Activated CD4-positive, alpha-beta T cell treated with anti-CD3 and anti-CD28 coated beads, Interleukin-2, amount 50 U/mL, for 48 hours (primary cell): ENCODE data around the gene UNC5A.

Experiments
- DNase-seq, 2 experiments: peaks; one replicate each; pipeline ENCODE4 v3.0.0-alpha.2; 2020

The UNC5A gene

GRCh38 chr5:176901260-176902101 lies 91.1 kb downstream of the UNC5A start:
- DNase-seq: peak in 1 of 2 experiments; percentile 29

GRCh38 chr5:176902102-176902814 lies 91.9 kb downstream of the UNC5A start:
- DNase-seq: no peak

DNA sequence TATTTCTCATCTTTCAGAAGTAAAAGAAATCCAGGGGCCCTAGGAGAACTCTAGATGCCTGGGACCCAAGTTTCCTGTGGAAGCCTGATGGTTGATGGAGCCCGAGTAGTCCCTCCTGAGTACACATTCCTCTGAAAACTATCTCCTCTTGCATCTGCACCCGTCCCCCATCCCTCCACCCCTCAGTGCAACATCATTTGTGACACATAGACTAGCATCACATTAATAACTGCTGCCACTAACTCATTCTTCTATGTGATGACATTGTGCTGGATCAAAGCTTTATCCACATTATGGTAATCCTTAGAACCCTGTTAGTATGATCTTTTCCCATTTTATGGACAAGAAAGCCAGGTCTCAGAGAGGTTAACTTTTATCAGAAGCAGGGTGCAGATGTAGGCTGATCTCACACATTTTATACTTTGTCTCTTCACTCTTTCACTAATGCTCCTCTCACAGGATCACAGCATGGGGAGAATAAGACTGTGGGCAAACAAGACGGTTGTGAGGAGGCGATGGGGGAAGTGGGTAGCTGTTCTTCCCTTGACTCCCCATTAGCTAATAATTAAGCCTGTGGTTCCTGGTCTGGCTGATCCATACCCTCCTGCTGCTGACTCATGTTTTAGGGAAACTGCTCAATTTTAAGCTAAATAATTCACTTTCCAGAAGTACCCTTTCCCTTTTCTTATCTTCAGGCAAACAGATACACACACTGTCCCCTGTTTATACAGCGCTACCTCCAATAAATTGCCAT lies 92.7 kb downstream of the UNC5A start:
- no peak for DNase-seq

GRCh38 chr5:176904276-176904675 lies 93.9 kb downstream of the UNC5A start:
- DNase-seq: no peak

DNA sequence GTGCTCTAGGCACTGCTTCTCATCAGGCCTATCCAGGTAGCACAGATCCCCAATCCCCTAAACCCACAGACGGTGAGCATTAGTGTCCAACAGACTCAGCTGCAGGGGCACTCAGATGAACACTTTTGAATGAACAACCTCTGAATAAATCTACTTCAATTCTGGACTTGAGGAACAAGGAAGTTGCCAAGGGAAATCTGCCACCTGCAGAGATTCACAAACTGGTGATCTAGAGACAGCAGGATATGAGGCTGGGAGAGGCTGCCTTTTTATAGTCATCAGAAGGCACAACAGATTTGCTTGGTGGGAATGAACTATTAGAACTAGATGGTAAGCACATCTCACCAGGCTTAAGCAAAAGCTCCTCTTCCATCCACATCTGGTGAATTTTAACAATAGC lies 95.8 kb downstream of the UNC5A start:
- no peak for DNase-seq

GRCh38 chr5:176906796-176907195 lies 96.4 kb downstream of the UNC5A start:
- DNase-seq: no peak

DNA sequence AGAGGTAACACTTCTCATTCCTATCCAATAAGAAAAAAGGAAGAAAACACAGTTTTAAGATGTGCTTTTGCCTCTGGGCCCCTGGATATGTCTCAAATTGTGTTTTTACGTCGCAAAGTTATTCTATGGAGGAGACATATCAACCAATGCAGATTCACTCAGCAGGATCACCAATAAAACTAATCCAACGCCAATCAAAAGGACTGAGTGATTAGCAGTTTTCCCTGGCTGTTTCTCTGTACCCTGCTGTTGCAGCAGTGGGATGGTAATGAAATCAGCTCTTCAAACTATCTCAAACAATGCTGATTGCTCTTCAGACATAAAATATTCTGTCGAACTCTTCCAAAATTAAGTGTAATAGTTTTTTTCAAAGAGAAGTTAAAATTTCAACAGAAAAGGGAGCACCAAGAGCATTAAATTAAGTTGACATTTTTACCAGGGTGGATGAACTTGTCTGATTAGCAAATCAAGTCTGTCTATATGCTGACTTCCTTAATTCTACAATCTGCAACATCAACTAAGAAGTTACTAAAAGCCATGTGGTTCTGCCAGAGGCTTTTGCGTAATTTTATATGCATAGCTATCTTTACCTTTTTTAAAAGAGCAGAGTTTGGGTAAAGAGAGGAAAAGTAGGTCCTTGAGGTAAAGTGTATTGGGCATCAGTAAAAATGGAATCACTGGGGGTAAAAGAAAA lies 98.5 kb downstream of the UNC5A start:
- DNase-seq: no peak

- DNase-seq: no peak
Measured at GRCh38 chr5:176912115-176912514, 101.8 kb downstream of the UNC5A start.

DNA sequence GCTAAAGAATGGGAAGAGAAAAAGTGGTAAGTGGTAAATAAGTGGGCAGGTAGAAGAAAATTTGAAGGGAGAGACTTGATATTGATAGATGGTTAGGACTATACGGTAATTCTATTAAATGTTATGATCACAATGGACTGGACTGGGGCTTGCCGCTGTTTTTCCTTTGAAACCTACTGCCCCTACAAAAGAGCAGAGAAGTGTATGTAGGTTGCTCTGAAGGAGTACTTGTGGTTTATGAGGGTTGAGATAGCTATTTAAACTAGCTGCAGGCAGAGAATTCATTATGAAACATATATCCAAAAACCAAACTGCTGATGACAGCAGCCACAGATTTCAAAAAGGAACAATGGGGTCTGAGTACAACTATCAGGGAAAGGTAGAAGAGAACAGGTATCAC lies 105.5 kb downstream of the UNC5A start:
- DNase-seq: no peak

DNA sequence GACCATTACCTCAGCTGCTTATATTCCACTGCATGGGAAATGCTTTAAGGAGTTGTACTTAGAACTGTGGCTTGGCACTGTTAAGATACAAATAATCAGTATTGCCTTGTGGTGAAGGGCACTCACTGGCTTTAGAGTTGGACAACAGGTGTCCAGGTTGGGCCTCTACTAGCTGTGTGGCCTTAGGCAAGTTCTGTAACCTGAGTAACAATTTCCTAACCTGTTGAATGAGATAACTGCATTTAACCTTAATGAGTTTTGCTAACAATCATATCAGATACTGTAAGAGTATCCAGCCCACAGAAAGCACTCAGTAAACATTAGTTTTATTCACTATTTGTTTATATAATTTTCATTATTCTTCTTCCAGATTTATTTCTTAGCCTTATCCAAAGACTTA lies 106.0 kb downstream of the UNC5A start:
- no peak for DNase-seq

GRCh38 chr5:176918613-176919012 lies 108.3 kb downstream of the UNC5A start:
- DNase-seq: no peak

DNA sequence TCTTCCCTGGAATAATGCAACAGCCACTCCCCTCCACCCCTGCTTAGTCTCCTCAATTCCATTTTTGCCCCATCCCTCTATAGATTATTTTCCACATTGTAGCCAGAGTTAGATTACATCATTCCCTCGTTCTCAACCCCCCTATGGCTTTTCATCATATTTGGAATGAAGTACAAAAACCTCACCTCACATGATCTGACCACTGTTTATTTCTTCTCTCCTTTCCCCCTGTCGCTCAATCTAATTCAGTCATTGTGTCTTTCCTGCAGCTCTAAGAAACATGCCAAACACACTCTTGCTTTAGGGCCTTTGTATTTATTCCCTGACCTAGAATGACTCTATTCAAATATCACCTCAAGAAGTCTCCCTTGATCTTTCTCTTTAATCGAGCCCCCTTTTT lies 111.4 kb downstream of the UNC5A start:
- no peak for DNase-seq

GRCh38 chr5:176922817-176923216 lies 112.5 kb downstream of the UNC5A start:
- DNase-seq: no peak

DNA sequence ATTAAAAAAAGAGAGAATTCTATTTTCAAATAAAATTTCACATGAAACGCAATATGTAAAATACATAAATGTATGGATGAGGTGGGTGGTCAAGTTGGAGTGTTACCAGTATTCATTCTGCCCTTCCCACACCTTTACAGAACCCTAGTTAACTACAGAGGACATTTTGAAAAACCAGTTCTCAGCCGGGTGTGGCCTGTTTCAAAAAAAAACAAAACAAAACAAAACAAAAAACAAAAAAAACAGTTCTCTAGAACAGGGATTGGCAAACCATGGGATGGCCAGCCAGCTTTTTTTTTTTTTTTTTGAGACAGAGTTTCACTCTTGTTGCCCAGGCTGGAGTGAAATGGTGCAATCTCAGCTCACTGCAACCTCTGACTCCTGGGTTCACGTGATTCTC lies 117.2 kb downstream of the UNC5A start:
- DNase-seq: no peak

- no peak for DNase-seq
Measured at GRCh38 chr5:176929654-176930053, 119.3 kb downstream of the UNC5A start.
